Measurements from ENCODE around the gene ZNF532. TPM values are rescaled to one million over a fixed set of nuclear protein-coding genes. Genes with fewer than 3 reads are reported as not detected.

ZNF532 gene
- total and polyA plus RNA-seq, 4 experiments from 2014 or later = 1.1 to 9.2 (median 7.8) TPM; not detected in 1

DNA sequence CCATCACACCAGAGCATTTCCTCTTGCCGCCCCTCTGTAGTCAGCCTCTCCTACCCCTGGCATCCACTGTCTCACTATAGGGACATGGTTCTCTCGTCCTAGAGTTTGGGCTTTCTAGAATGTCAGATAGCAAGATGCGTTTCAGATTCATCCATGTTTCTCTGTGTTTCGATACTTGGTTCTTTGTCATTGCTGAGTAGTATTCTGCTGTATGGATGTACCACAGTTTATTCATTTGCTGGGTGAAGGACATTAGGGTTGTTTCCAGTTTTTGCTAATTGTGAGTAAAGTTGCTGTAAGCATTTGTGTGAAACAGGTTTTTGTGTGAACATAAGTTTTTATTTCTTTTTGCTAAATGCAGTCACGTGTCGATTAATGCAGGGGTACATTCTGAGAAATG lies 3.8 kb downstream of the ZNF532 start:
- no peaks in the 10 kb centered on the region for H3K36me3 ChIP-seq (ENCODE audit: insufficient read depth, low read length)
- intact Hi-C loops (cut with micrococcal nuclease) = no loop called here
- H3K27ac Mint-ChIP-seq = no peak overlapping the region
- peaks cover 4 to 9% of the 10 kb centered on the region in 2 donors for H3K36me3 Mint-ChIP-seq
- H3K4me3 ChIP-seq (ENCODE audit: low read length in 2 of 2) = no peak overlapping the region
- peaks cover 27 to 31% of the 10 kb centered on the region in 2 donors for H3K27me3 Mint-ChIP-seq
- POLR2A ChIA-PET (ENCODE audit: partially characterized antibody) = no interaction called here
- no peak for DNase-seq
- H3K4me1 Mint-ChIP-seq = peaks cover 3 to 19% (median 7%) of the 10 kb centered on the region in 4 donors
- peaks cover 0 to 5% (median under 1%) of the 10 kb centered on the region in 8 donors for H3K9me3 Mint-ChIP-seq
- H3K27ac ChIP-seq (ENCODE audit: low read depth, low read length) = no peak overlapping the region
- no peaks in the 10 kb centered on the region for H3K9me3 ChIP-seq (ENCODE audit: control insufficient read depth in 1 of 2, low read length in 2 of 2)
- H3K4me3 Mint-ChIP-seq = no peak overlapping the region
- CTCF ChIA-PET (ENCODE audit: partially characterized antibody) = no interaction called here
- no peaks in the 10 kb centered on the region for H3K27me3 ChIP-seq (ENCODE audit: insufficient read depth, low read length)
- H3K4me1 ChIP-seq (ENCODE audit: insufficient read depth, low read length) = no peaks in the 10 kb centered on the region

DNA sequence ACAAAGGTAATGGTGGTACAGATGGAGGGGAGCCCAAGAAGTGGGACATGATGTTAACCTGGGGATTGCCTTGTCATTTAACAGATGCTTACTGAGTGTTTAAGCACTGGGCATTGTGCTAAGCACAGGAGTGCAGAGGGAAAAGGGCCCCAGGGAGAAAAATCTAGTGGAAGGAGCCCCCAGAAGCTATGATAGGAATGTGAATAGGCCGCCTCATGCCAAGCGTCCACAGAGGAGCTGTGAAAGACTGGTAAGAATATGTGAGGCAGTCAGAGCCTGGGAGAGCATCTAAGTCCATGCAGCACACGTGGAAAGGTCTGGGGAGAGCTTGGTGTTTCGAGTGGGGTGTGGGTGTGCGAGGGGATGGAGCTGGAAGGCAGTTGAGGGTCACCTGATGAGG lies 5.5 kb downstream of the ZNF532 start:
- peaks cover 4 to 11% of the 10 kb centered on the region in 2 donors for H3K36me3 Mint-ChIP-seq
- no peak overlapping the region for H3K27ac ChIP-seq (ENCODE audit: low read depth, low read length)
- no peak overlapping the region for H3K27ac Mint-ChIP-seq
- ChIA-PET POLR2A (ENCODE audit: partially characterized antibody) (no interaction called here), CTCF (ENCODE audit: partially characterized antibody) (no interaction called here)
- no peaks in the 10 kb centered on the region for H3K4me1 ChIP-seq (ENCODE audit: insufficient read depth, low read length)
- intact Hi-C loops (cut with micrococcal nuclease) = no loop called here
- no peak for DNase-seq
- H3K9me3 Mint-ChIP-seq = peaks cover 0 to 5% (median under 1%) of the 10 kb centered on the region in 8 donors
- H3K27me3 Mint-ChIP-seq = peaks cover 22 to 30% of the 10 kb centered on the region in 2 donors
- no peak overlapping the region for H3K4me3 Mint-ChIP-seq
- H3K36me3 ChIP-seq (ENCODE audit: insufficient read depth, low read length) = no peaks in the 10 kb centered on the region
- peaks cover 0 to 8% (median under 1%) of the 10 kb centered on the region in 4 donors for H3K4me1 Mint-ChIP-seq
- H3K4me3 ChIP-seq (ENCODE audit: low read length in 2 of 2) = no peak overlapping the region
- H3K27me3 ChIP-seq (ENCODE audit: insufficient read depth, low read length) = no peaks in the 10 kb centered on the region
- H3K9me3 ChIP-seq (ENCODE audit: control insufficient read depth in 1 of 2, low read length in 2 of 2) = no peaks in the 10 kb centered on the region

GRCh38 chr18:58870621-58871020 lies 5.9 kb downstream of the ZNF532 start:
- Mint-ChIP-seq H3K4me1 (peaks cover 0 to 4% (median 0%) of the 10 kb centered on the region in 4 donors), H3K27me3 (peaks cover 19 to 27% of the 10 kb centered on the region in 2 donors), H3K36me3 (peaks cover 4 to 9% of the 10 kb centered on the region in 2 donors), H3K9me3 (peaks cover 0 to 5% (median under 1%) of the 10 kb centered on the region in 8 donors), H3K4me3 (no peak overlapping the region), H3K27ac (peak overlapping the region in 1 of 7 donors; percentile 16)
- CTCF ChIA-PET (ENCODE audit: partially characterized antibody) = no interaction called here
- Histone ChIP-seq H3K4me3 (ENCODE audit: low read length in 2 of 2) (no peak overlapping the region), H3K4me1 (ENCODE audit: insufficient read depth, low read length) (no peaks in the 10 kb centered on the region), H3K9me3 (ENCODE audit: control insufficient read depth in 1 of 2, low read length in 2 of 2) (no peaks in the 10 kb centered on the region), H3K36me3 (ENCODE audit: insufficient read depth, low read length) (no peaks in the 10 kb centered on the region), H3K27ac (ENCODE audit: low read depth, low read length) (no peak overlapping the region), H3K27me3 (ENCODE audit: insufficient read depth, low read length) (no peaks in the 10 kb centered on the region)
- intact Hi-C loops (cut with micrococcal nuclease) = no loop called here
- POLR2A ChIA-PET (ENCODE audit: partially characterized antibody) = no interaction called here
- DNase-seq = no peak

GRCh38 chr18:58871514-58872420 lies 7.1 kb downstream of the ZNF532 start:
- ChIA-PET CTCF (ENCODE audit: partially characterized antibody) (no interaction called here), POLR2A (ENCODE audit: partially characterized antibody) (no interaction called here)
- no peaks in the 10 kb centered on the region for H3K27me3 ChIP-seq (ENCODE audit: insufficient read depth, low read length)
- Mint-ChIP-seq H3K4me3 (no peak overlapping the region), H3K9me3 (peaks cover 0 to 5% (median under 1%) of the 10 kb centered on the region in 8 donors), H3K27me3 (peaks cover 13 to 20% of the 10 kb centered on the region in 2 donors), H3K36me3 (peaks cover 4 to 6% of the 10 kb centered on the region in 2 donors), H3K4me1 (no peaks in the 10 kb centered on the region), H3K27ac (no peak overlapping the region)
- H3K4me3 ChIP-seq (ENCODE audit: low read length in 2 of 2) = no peak overlapping the region
- no peak for DNase-seq
- H3K36me3 ChIP-seq (ENCODE audit: insufficient read depth, low read length) = no peaks in the 10 kb centered on the region
- intact Hi-C loops (cut with micrococcal nuclease) = no loop called here
- H3K4me1 ChIP-seq (ENCODE audit: insufficient read depth, low read length) = no peaks in the 10 kb centered on the region
- no peaks in the 10 kb centered on the region for H3K9me3 ChIP-seq (ENCODE audit: control insufficient read depth in 1 of 2, low read length in 2 of 2)
- no peak overlapping the region for H3K27ac ChIP-seq (ENCODE audit: low read depth, low read length)

GRCh38 chr18:58878640-58879039 lies 14.0 kb downstream of the ZNF532 start:
- ChIA-PET CTCF (ENCODE audit: partially characterized antibody) (no interaction called here), POLR2A (ENCODE audit: partially characterized antibody) (no interaction called here)
- no peaks in the 10 kb centered on the region for H3K9me3 ChIP-seq (ENCODE audit: control insufficient read depth in 1 of 2, low read length in 2 of 2)
- no peaks in the 10 kb centered on the region for H3K36me3 ChIP-seq (ENCODE audit: insufficient read depth, low read length)
- H3K4me3 ChIP-seq (ENCODE audit: low read length in 2 of 2) = no peak overlapping the region
- Mint-ChIP-seq H3K4me3 (no peak overlapping the region), H3K4me1 (no peaks in the 10 kb centered on the region), H3K27ac (no peak overlapping the region), H3K9me3 (peaks cover 0 to 2% (median 0%) of the 10 kb centered on the region in 8 donors), H3K36me3 (peaks cover 0 to 2% of the 10 kb centered on the region in 2 donors), H3K27me3 (peaks cover 3 to 5% of the 10 kb centered on the region in 2 donors)
- DNase-seq = no peak
- no peaks in the 10 kb centered on the region for H3K27me3 ChIP-seq (ENCODE audit: insufficient read depth, low read length)
- H3K27ac ChIP-seq (ENCODE audit: low read depth, low read length) = no peak overlapping the region
- intact Hi-C loops (cut with micrococcal nuclease) = no loop called here
- no peaks in the 10 kb centered on the region for H3K4me1 ChIP-seq (ENCODE audit: insufficient read depth, low read length)

- Mint-ChIP-seq H3K4me1 (peaks cover under 1 to 2% (median under 1%) of the 10 kb centered on the region in 4 donors), H3K27me3 (peaks cover 2 to 5% of the 10 kb centered on the region in 2 donors), H3K27ac (no peak overlapping the region), H3K36me3 (no peaks in the 10 kb centered on the region), H3K4me3 (no peak overlapping the region), H3K9me3 (peaks cover 0 to 2% (median 0%) of the 10 kb centered on the region in 8 donors)
- no peaks in the 10 kb centered on the region for H3K9me3 ChIP-seq (ENCODE audit: control insufficient read depth in 1 of 2, low read length in 2 of 2)
- ChIA-PET CTCF (ENCODE audit: partially characterized antibody) (no interaction called here), POLR2A (ENCODE audit: partially characterized antibody) (no interaction called here)
- no peak for DNase-seq
- H3K27ac ChIP-seq (ENCODE audit: low read depth, low read length) = no peak overlapping the region
- no peaks in the 10 kb centered on the region for H3K4me1 ChIP-seq (ENCODE audit: insufficient read depth, low read length)
- H3K36me3 ChIP-seq (ENCODE audit: insufficient read depth, low read length) = no peaks in the 10 kb centered on the region
- H3K4me3 ChIP-seq (ENCODE audit: low read length in 2 of 2) = no peak overlapping the region
- no peaks in the 10 kb centered on the region for H3K27me3 ChIP-seq (ENCODE audit: insufficient read depth, low read length)
- intact Hi-C loops (cut with micrococcal nuclease) = no loop called here
These were observed 16.8 kb downstream of the ZNF532 start for GRCh38 chr18:58881477-58881876.

- intact Hi-C loops (cut with micrococcal nuclease) = no loop called here
- no peak overlapping the region for H3K4me3 ChIP-seq (ENCODE audit: low read length in 2 of 2)
- POLR2A ChIA-PET (ENCODE audit: partially characterized antibody) = no interaction called here
These were observed 17.4 kb downstream of the ZNF532 start for GRCh38 chr18:58882044-58882443.

More at GRCh38 chr18:58882044-58882443, 17.4 kb downstream of the ZNF532 start:
- no peak for DNase-seq
- Mint-ChIP-seq H3K27ac (no peak overlapping the region), H3K27me3 (peaks cover 1 to 5% of the 10 kb centered on the region in 2 donors), H3K9me3 (peaks cover 0 to 2% (median 0%) of the 10 kb centered on the region in 8 donors), H3K36me3 (no peaks in the 10 kb centered on the region), H3K4me3 (no peak overlapping the region), H3K4me1 (peaks cover 2 to 8% (median 5%) of the 10 kb centered on the region in 4 donors)
- CTCF ChIA-PET (ENCODE audit: partially characterized antibody) = no interaction called here
- peaks cover 2% of the 10 kb centered on the region for H3K4me1 ChIP-seq (ENCODE audit: insufficient read depth, low read length)
- H3K36me3 ChIP-seq (ENCODE audit: insufficient read depth, low read length) = no peaks in the 10 kb centered on the region
- no peaks in the 10 kb centered on the region for H3K9me3 ChIP-seq (ENCODE audit: control insufficient read depth in 1 of 2, low read length in 2 of 2)
- H3K27ac ChIP-seq (ENCODE audit: low read depth, low read length) = no peak overlapping the region
- H3K27me3 ChIP-seq (ENCODE audit: insufficient read depth, low read length) = no peaks in the 10 kb centered on the region

Data from CD4-positive, alpha-beta memory T cell (primary cell).